Activated CD8-positive, alpha-beta memory T cell treated with anti-CD3 and anti-CD28 coated beads for 36 hours (primary cell): ENCODE results near the gene PAK2. TPM values are rescaled to one million over a fixed set of nuclear protein-coding genes. Genes with fewer than 3 reads are reported as not detected.
"Not testable (repeated sequence)": the region's sequence is repeated elsewhere in the genome, so short reads cannot be mapped to it uniquely, and the experiment has no call there.

Source experiments
- CTCF ChIA-PET: fragments of 350-600 bp; sonication (Branson Sonifier 250); formaldehyde crosslinking; loops from one replicate; lab custom pipeline; 2021; ENCODE audit warnings: antibody characterized with exemption; lab: Charles Lee
- POLR2A ChIA-PET: fragments of 350-600 bp; sonication (Branson Sonifier 250); formaldehyde crosslinking; loops from one replicate; lab custom pipeline; 2021; ENCODE audit warnings: antibody characterized with exemption; lab: Charles Lee
- total RNA-seq, 2 experiments: library from RNA; stranded (reverse); gene quantifications; one replicate each; pipeline ENCODE4 v1.2.3, GENCODE V29; 2021

Gene PAK2
- total RNA-seq, 2 experiments from 2014 or later: 73.8 to 78.4 TPM

GRCh38 chr3:196813903-196814302 is 74.2 kb downstream of the PAK2 start:
- ChIA-PET POLR2A (no interaction called here), CTCF (interaction anchor here (0.6 kb wide), 1 partner anchor 17 kb away, joined by 3 read pairs; no protein-coding TSS in a partner anchor)

- CTCF ChIA-PET: no interaction called here
- POLR2A ChIA-PET: no interaction called here
Measured at GRCh38 chr3:196821806-196822355, 82.2 kb downstream of the PAK2 start.

DNA sequence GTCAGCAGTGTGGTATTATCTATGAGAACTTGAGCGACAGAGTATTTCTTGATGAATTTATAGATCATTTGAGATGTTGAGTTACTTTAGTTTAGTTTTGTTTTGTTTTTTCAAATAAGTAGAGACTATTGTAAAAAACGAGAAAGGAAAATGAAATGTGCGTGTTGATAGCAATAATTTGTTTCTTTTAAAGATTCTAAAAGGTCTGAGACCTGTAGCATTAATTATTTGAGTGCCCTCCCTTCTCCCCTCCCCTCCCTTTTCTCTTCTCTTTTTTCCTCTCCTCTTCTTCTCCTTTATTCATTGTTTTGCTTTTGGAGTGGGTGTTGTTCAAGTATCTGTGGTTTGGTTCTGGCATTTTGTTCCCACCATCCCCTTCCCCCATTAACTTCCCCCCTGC is 90.0 kb downstream of the PAK2 start:
- CTCF ChIA-PET: interaction anchor here (1.5 kb wide), 1 partner anchor 38 kb away, joined by 3 read pairs; the partner anchor contains the start of gene SENP5
- POLR2A ChIA-PET: not testable (repeated sequence)

GRCh38 chr3:196835086-196835485 is 95.4 kb downstream of the PAK2 start:
- CTCF ChIA-PET: interaction anchor here (0.6 to 1.1 kb wide), 4 partner anchors 26 to 570 kb away, joined by 3 to 5 read pairs (median 3); no protein-coding TSS in a partner anchor
- POLR2A ChIA-PET: interaction anchor here (0.7 kb wide), 1 partner anchor 9 kb away, joined by 8 read pairs; no protein-coding TSS in a partner anchor

GRCh38 chr3:196836626-196837025 is 97.0 kb downstream of the PAK2 start:
- POLR2A ChIA-PET: not testable (repeated sequence)
- CTCF ChIA-PET: interaction anchor here (1.0 to 1.6 kb wide), 2 partner anchors 133 kb away, joined by 3 to 7 read pairs; no protein-coding TSS in a partner anchor

- ChIA-PET CTCF (interaction anchor here (0.7 to 2.0 kb wide), 6 partner anchors 29 to 228 kb away, joined by 3 to 10 read pairs (median 4); partner anchors contain the start of gene NCBP2), POLR2A (no interaction called here)
Measured at GRCh38 chr3:196837819-196838420, 98.3 kb downstream of the PAK2 start.

GRCh38 chr3:196839351-196839750 is 99.7 kb downstream of the PAK2 start:
- POLR2A ChIA-PET: interaction anchor here (0.7 kb wide), 1 partner anchor 103 kb away, joined by 5 read pairs; the partner anchor contains the start of gene NCBP2
- CTCF ChIA-PET: interaction anchor here (0.6 to 0.7 kb wide), 2 partner anchors 110 to 697 kb away, joined by 3 to 4 read pairs; no protein-coding TSS in a partner anchor

- POLR2A ChIA-PET: interaction anchor here (0.6 kb wide), 1 partner anchor 60 kb away, joined by 3 read pairs; no protein-coding TSS in a partner anchor
- CTCF ChIA-PET: interaction anchor here (0.5 to 0.9 kb wide), 2 partner anchors 127 to 225 kb away, joined by 3 to 4 read pairs; no protein-coding TSS in a partner anchor
Measured at GRCh38 chr3:196842567-196843434, 103.1 kb downstream of the PAK2 start.

- ChIA-PET POLR2A (interaction anchor here (0.6 kb wide), 1 partner anchor 59 kb away, joined by 3 read pairs; no protein-coding TSS in a partner anchor), CTCF (interaction anchor here (0.5 to 0.9 kb wide), 3 partner anchors 99 to 225 kb away, joined by 3 to 4 read pairs (median 4); partner anchors contain the start of gene NCBP2)
Measured at GRCh38 chr3:196843435-196844110, 103.9 kb downstream of the PAK2 start.

- POLR2A ChIA-PET: not testable (repeated sequence)
- CTCF ChIA-PET: interaction anchor here (0.8 to 0.9 kb wide), 2 partner anchors 79 to 98 kb away, joined by 3 to 4 read pairs; partner anchors contain the start of gene NCBP2
Measured at GRCh38 chr3:196844235-196845219, 104.9 kb downstream of the PAK2 start.

- CTCF ChIA-PET: not testable (repeated sequence)
Measured at GRCh38 chr3:196848375-196848774, 108.7 kb downstream of the PAK2 start.

DNA sequence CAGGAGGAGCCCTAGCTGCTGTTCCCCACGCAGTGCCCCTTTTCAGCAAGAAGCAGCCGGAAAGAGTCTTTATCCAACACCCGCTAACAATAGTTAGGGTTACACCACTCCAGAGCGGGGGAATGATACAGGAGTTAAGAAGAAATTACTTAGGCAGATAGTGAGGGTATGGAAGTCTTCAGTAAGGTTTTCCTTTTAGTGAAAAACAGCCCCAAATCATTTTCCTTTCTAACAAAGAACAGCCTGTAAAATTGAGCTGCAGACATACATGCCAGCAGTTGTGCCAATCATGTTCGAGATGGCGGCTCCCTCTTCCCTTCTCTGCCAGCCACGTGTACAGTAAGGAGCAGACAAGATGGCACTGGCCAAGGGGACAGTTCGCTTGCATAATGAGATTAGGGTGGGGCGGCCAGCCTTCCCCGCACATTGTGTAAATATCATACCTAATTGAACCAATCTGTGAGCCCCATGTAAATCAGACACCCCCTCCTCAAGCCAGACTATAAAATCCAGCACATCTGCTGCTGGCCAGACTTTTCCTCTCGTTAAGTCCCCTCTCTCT is 109.6 kb downstream of the PAK2 start:
- POLR2A ChIA-PET: no interaction called here
- CTCF ChIA-PET: interaction anchor here (0.6 to 0.7 kb wide), 2 partner anchors 160 to 309 kb away, joined by 3 read pairs; no protein-coding TSS in a partner anchor

More at GRCh38 chr3:196848375-196848774, 108.7 kb downstream of the PAK2 start:
- POLR2A ChIA-PET: interaction anchor here (0.7 kb wide), 1 partner anchor 39 kb away, joined by 3 read pairs; no protein-coding TSS in a partner anchor

DNA sequence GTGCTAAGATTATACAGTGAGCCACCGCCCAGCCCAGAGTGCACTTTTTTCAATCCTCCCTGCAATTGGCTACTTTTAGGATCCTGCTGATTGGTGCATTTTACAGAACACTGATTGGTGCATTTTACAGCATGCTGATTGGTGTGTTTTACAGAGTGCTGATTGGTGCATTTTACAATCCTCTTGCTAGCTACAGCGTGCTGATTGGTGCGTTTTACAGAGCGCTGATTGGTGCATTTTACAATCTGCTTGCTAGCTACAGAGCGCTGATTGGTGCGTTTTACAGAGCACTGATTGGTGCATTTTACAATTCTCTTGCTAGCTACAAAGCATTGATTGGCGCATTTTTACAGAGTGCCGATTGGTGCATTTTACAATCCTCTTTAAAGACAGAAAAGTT is 123.3 kb downstream of the PAK2 start:
- CTCF ChIA-PET, POLR2A ChIA-PET: not testable (repeated sequence)

- CTCF ChIA-PET: interaction anchor here (1.2 to 3.2 kb wide), 2 partner anchors 30 to 75 kb away, joined by 3 to 25 read pairs; partner anchors contain the start of gene NCBP2
- POLR2A ChIA-PET: interaction anchor here (0.7 to 2.4 kb wide), 6 partner anchors 19 to 869 kb away, joined by 3 to 24 read pairs (median 5); partner anchors contain the start of genes NCBP2, PAK2 and UBXN7
Measured at GRCh38 chr3:196867155-196867506, 127.5 kb downstream of the PAK2 start.

GRCh38 chr3:196867507-196868296 is 128.0 kb downstream of the PAK2 start, which contains the start of gene SENP5:
Gene SENP5, plus strand, starts transcription at chr3:196867920. Its CDS starts 17,262 bp downstream, at chr3:196885182.
- ChIA-PET CTCF (interaction anchor here (0.6 to 3.2 kb wide), 4 partner anchors 39 to 904 kb away, joined by 3 to 25 read pairs (median 4); partner anchors contain the start of gene NCBP2), POLR2A (interaction anchor here (0.7 to 2.4 kb wide), 8 partner anchors 13 to 868 kb away, joined by 3 to 24 read pairs (median 4); partner anchors contain the start of genes NCBP2, PAK2 and UBXN7)
